Endothelial cell (in vitro differentiated cells): ENCODE data around the gene GDF7. TPM values are rescaled to one million over a fixed set of nuclear protein-coding genes. Genes with fewer than 3 reads are reported as not detected.
"Not testable (repeated sequence)": the region's sequence is repeated elsewhere in the genome, so short reads cannot be mapped to it uniquely, and the experiment has no call there.

Experiments
- DNase-seq: peaks from one replicate; pipeline ENCODE4 v3.0.0; 2021; ENCODE audit warnings: low spot score
- H3K27ac Mint-ChIP-seq: one replicate; pipeline ENCODE4 v1.8.0; 2021; ENCODE audit warnings: mixed read lengths, inconsistent platforms; ENCODE audit not compliant: unreplicated experiment
- H3K27me3 Mint-ChIP-seq: one replicate; pipeline ENCODE4 v1.8.0; 2021; ENCODE audit warnings: mild to moderate bottlenecking, moderate library complexity, mixed read lengths, inconsistent platforms; ENCODE audit not compliant: unreplicated experiment
- H3K36me3 Mint-ChIP-seq: one replicate; pipeline ENCODE4 v1.8.0; 2021; ENCODE audit warnings: mild to moderate bottlenecking, low read depth, mixed read lengths, inconsistent platforms; ENCODE audit not compliant: unreplicated experiment
- H3K4me1 Mint-ChIP-seq: one replicate; pipeline ENCODE4 v1.8.0; 2021; ENCODE audit warnings: mild to moderate bottlenecking, mixed read lengths, inconsistent platforms; ENCODE audit not compliant: unreplicated experiment
- H3K4me3 Mint-ChIP-seq: one replicate; pipeline ENCODE4 v1.8.0; 2021; ENCODE audit warnings: mild to moderate bottlenecking, mixed read lengths, inconsistent platforms; ENCODE audit not compliant: unreplicated experiment
- H3K9me3 Mint-ChIP-seq: one replicate; pipeline ENCODE4 v1.8.0; 2021; ENCODE audit warnings: mixed read lengths, inconsistent platforms; ENCODE audit not compliant: unreplicated experiment
- total RNA-seq: library from RNA; stranded (reverse); fragmentation: NEBNext Ultra II Directional; extraction: Animal tissue kit (Norgen Biotek cat#: 25700); gene quantifications from one replicate; pipeline ENCODE4 v1.2.1, GENCODE V29; 2021; ENCODE audit not compliant: unreplicated experiment
- TF ChIP-seq, protein P1 (sequence below): fragments of 200-600 bp; sonication (generic); IDR thresholded peaks from one replicate; pipeline ENCODE4 v1.5.0; 2021; ENCODE audit warnings: antibody characterized with exemption; ENCODE audit not compliant: unreplicated experiment

Gene GDF7
- total RNA-seq, 1 donor from 2014 or later = 11.2 TPM

GRCh38 chr2:20706217-20706616, 39.3 kb downstream of the GDF7 start:
- H3K27ac Mint-ChIP-seq = no peak overlapping the region
- H3K9me3 Mint-ChIP-seq = no peaks in the 10 kb centered on the region
- H3K36me3 Mint-ChIP-seq = peaks cover 7% of the 10 kb centered on the region
- no peak overlapping the region for H3K4me3 Mint-ChIP-seq
- TF ChIP-seq, protein P1, sequence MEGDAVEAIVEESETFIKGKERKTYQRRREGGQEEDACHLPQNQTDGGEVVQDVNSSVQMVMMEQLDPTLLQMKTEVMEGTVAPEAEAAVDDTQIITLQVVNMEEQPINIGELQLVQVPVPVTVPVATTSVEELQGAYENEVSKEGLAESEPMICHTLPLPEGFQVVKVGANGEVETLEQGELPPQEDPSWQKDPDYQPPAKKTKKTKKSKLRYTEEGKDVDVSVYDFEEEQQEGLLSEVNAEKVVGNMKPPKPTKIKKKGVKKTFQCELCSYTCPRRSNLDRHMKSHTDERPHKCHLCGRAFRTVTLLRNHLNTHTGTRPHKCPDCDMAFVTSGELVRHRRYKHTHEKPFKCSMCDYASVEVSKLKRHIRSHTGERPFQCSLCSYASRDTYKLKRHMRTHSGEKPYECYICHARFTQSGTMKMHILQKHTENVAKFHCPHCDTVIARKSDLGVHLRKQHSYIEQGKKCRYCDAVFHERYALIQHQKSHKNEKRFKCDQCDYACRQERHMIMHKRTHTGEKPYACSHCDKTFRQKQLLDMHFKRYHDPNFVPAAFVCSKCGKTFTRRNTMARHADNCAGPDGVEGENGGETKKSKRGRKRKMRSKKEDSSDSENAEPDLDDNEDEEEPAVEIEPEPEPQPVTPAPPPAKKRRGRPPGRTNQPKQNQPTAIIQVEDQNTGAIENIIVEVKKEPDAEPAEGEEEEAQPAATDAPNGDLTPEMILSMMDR = no peak
- H3K4me1 Mint-ChIP-seq = no peaks in the 10 kb centered on the region
- H3K27me3 Mint-ChIP-seq = no peaks in the 10 kb centered on the region
- DNase-seq = no peak

- Mint-ChIP-seq H3K36me3 (peaks cover 12% of the 10 kb centered on the region), H3K4me1 (no peaks in the 10 kb centered on the region), H3K4me3 (no peak overlapping the region), H3K27me3 (no peaks in the 10 kb centered on the region), H3K9me3 (no peaks in the 10 kb centered on the region), H3K27ac (no peak overlapping the region)
- TF ChIP-seq, protein P1 = no peak
- DNase-seq = no peak
Observed at GRCh38 chr2:20706786-20707185, 39.8 kb downstream of the GDF7 start.

- H3K36me3 Mint-ChIP-seq = peaks cover 15% of the 10 kb centered on the region
- TF ChIP-seq, protein P1 = no peak
- DNase-seq = no peak
- H3K4me3 Mint-ChIP-seq = no peak overlapping the region
- H3K27me3 Mint-ChIP-seq = no peaks in the 10 kb centered on the region
- no peaks in the 10 kb centered on the region for H3K9me3 Mint-ChIP-seq
- no peaks in the 10 kb centered on the region for H3K4me1 Mint-ChIP-seq
- H3K27ac Mint-ChIP-seq = no peak overlapping the region
Observed at GRCh38 chr2:20707601-20708000, 40.7 kb downstream of the GDF7 start.

- not testable (repeated sequence) for H3K9me3 Mint-ChIP-seq, H3K27ac Mint-ChIP-seq, H3K27me3 Mint-ChIP-seq, DNase-seq
- Mint-ChIP-seq H3K4me1 (peaks cover 10% of the 10 kb centered on the region), H3K4me3 (peak overlapping the region; percentile 62), H3K36me3 (peaks cover 26% of the 10 kb centered on the region)
Observed at GRCh38 chr2:20711641-20712040, 44.7 kb downstream of the GDF7 start.

- H3K9me3 Mint-ChIP-seq, H3K27ac Mint-ChIP-seq, H3K4me3 Mint-ChIP-seq, H3K27me3 Mint-ChIP-seq, DNase-seq: not testable (repeated sequence)
- Mint-ChIP-seq H3K36me3 (peaks cover 26% of the 10 kb centered on the region), H3K4me1 (peaks cover 10% of the 10 kb centered on the region)
Observed at GRCh38 chr2:20713585-20713984, 46.6 kb downstream of the GDF7 start.

GRCh38 chr2:20714412-20714811, 47.5 kb downstream of the GDF7 start:
- not testable (repeated sequence) for H3K9me3 Mint-ChIP-seq, H3K27ac Mint-ChIP-seq
- H3K36me3 Mint-ChIP-seq = peaks cover 26% of the 10 kb centered on the region

DNA sequence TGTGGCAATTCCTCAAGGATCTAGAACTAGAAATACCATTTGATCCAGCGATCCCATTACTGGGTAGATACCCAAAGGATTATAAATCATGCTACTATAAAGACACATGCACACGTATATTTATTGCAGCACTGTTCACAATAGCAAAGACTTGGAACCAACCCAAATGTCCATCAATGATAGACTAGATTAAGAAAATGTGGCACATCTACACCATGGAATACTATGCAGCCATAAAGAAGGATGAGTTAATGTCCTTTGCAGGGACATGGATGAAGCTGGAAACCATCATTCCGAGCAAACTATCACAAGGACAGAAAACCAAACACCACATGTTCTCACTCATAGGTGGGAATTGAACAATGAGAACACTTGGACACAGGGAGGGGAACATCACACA, 49.2 kb downstream of the GDF7 start:
- H3K9me3 Mint-ChIP-seq, H3K27ac Mint-ChIP-seq, H3K4me3 Mint-ChIP-seq, DNase-seq, H3K27me3 Mint-ChIP-seq: not testable (repeated sequence)
- Mint-ChIP-seq H3K4me1 (peaks cover 10% of the 10 kb centered on the region), H3K36me3 (peaks cover 20% of the 10 kb centered on the region)

More at GRCh38 chr2:20714412-20714811, 47.5 kb downstream of the GDF7 start:
- H3K4me1 Mint-ChIP-seq = peaks cover 10% of the 10 kb centered on the region
- not testable (repeated sequence) for H3K27me3 Mint-ChIP-seq, DNase-seq, H3K4me3 Mint-ChIP-seq
